HG02571 (cell line): ENCODE results near the gene GLIS1.

Experiments
- ATAC-seq: cut with Tn5 transposase; IDR thresholded peaks from one replicate; pipeline ENCODE4 v1.9.1; 2021; ENCODE audit warnings: mild to moderate bottlenecking, moderate library complexity; ENCODE audit not compliant: unreplicated experiment

The GLIS1 gene

DNA sequence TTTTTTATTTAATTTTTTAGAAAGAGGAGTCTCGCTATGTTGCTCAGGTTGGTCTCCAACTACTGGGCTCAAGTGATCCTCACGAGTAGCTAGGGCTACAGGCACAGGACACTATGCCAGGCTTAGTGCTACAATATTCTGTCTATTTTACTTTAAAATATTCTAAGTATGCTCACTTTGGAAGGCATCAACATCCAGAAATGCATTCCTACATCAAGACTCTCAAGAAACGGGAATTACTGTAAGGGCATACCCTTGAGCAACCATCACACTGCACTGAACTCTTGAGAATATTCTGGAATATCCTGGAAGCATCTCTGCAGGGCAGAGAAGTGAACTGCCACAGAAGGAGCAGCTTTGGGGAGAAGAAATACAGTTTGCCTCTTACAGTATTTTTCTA is 280.3 kb downstream of the GLIS1 start:
- no peak for ATAC-seq
